ENCODE data around the gene ISOC1. TPM values are rescaled to one million over a fixed set of nuclear protein-coding genes. Genes with fewer than 3 reads are reported as not detected.

Gene ISOC1
- polyA plus RNA-seq, 1 donor from 2014 or later, result 34.0 TPM

GRCh38 chr5:129116797-129117196 lies 22.2 kb downstream of the ISOC1 start:
- Histone ChIP-seq H3K27ac (ENCODE audit: low read length) (no peak overlapping the region), H3K4me2 (ENCODE audit: low read length) (no peak overlapping the region), H4K20me1 (ENCODE audit: insufficient read depth) (no peaks in the 10 kb centered on the region), H3K79me2 (replicated peaks; ENCODE audit: insufficient read depth, low read length) (no peaks in the 10 kb centered on the region), H3F3A (ENCODE audit: insufficient read depth, low read length, poor library complexity, severe bottlenecking) (no peaks in the 10 kb centered on the region), H2AFZ (ENCODE audit: low read depth, low read length) (no peak overlapping the region), H3K9ac (ENCODE audit: low read length) (no peak overlapping the region), H3K4me3 (ENCODE audit: low read length) (no peak overlapping the region), H3K27me3 (ENCODE audit: insufficient read depth, low read depth, low read length) (no peaks in the 10 kb centered on the region), H3K9me2 (ENCODE audit: insufficient read depth, low read length) (no peaks in the 10 kb centered on the region), H3K36me3 (ENCODE audit: insufficient read depth, low read length) (peaks cover 3% of the 10 kb centered on the region), H3K9me3 (ENCODE audit: low read length) (no peaks in the 10 kb centered on the region)
- TF ChIP-seq SMC3 (conservative IDR thresholded peaks at IDR 0.05; ENCODE audit: poor library complexity), result no peak
- TF ChIP-seq POLR2AphosphoS5 (IDR thresholded peaks at IDR 0.05), result no peak
- no peak for TF ChIP-seq EP300 (conservative IDR thresholded peaks at IDR 0.05; ENCODE audit: poor library complexity, severe bottlenecking)
- no peak for TF ChIP-seq EZH2 (IDR thresholded peaks at IDR 0.05; ENCODE audit: borderline replicate concordance, insufficient read depth, low read length, poor library complexity, severe bottlenecking)
- no peak for TF ChIP-seq MXI1 (conservative IDR thresholded peaks at IDR 0.05; ENCODE audit: poor library complexity, severe bottlenecking)
- TF ChIP-seq REST (IDR thresholded peaks at IDR 0.05; ENCODE audit: borderline replicate concordance), result no peak
- no peak for TF ChIP-seq TAF1 (IDR thresholded peaks at IDR 0.05; ENCODE audit: low read depth)
- TF ChIP-seq RAD21 (conservative IDR thresholded peaks at IDR 0.05), result no peak
- no peak for TF ChIP-seq CTCF (IDR thresholded peaks at IDR 0.05; ENCODE audit: poor library complexity, severe bottlenecking)

GRCh38 chr5:129118405-129118804 lies 23.9 kb downstream of the ISOC1 start:
- H3F3A ChIP-seq (ENCODE audit: insufficient read depth, low read length, poor library complexity, severe bottlenecking), result no peaks in the 10 kb centered on the region
- no peaks in the 10 kb centered on the region for H4K20me1 ChIP-seq (ENCODE audit: insufficient read depth)
- H3K9me2 ChIP-seq (ENCODE audit: insufficient read depth, low read length), result no peaks in the 10 kb centered on the region
- TF ChIP-seq EP300 (conservative IDR thresholded peaks at IDR 0.05; ENCODE audit: poor library complexity, severe bottlenecking) (no peak), EZH2 (IDR thresholded peaks at IDR 0.05; ENCODE audit: borderline replicate concordance, insufficient read depth, low read length, poor library complexity, severe bottlenecking) (no peak), SMC3 (conservative IDR thresholded peaks at IDR 0.05; ENCODE audit: poor library complexity) (no peak), CTCF (IDR thresholded peaks at IDR 0.05; ENCODE audit: poor library complexity, severe bottlenecking) (no peak)
- H2AFZ ChIP-seq (ENCODE audit: low read depth, low read length), result no peak overlapping the region
- H3K79me2 ChIP-seq (replicated peaks; ENCODE audit: insufficient read depth, low read length), result no peaks in the 10 kb centered on the region
- H3K4me3 ChIP-seq (ENCODE audit: low read length), result no peak overlapping the region
- no peaks in the 10 kb centered on the region for H3K9me3 ChIP-seq (ENCODE audit: low read length)
- no peak overlapping the region for H3K4me2 ChIP-seq (ENCODE audit: low read length)
- no peaks in the 10 kb centered on the region for H3K36me3 ChIP-seq (ENCODE audit: insufficient read depth, low read length)
- H3K27ac ChIP-seq (ENCODE audit: low read length), result no peak overlapping the region
- no peak overlapping the region for H3K9ac ChIP-seq (ENCODE audit: low read length)
- no peaks in the 10 kb centered on the region for H3K27me3 ChIP-seq (ENCODE audit: insufficient read depth, low read depth, low read length)

All from neural cell (in vitro differentiated cells).